ENCODE measurements around the gene SOX6. TPM values are rescaled to one million over a fixed set of nuclear protein-coding genes. Genes with fewer than 3 reads are reported as not detected.

Gene SOX6
- total RNA-seq, 1 experiment from 2014 or later = 0.21 TPM

DNA sequence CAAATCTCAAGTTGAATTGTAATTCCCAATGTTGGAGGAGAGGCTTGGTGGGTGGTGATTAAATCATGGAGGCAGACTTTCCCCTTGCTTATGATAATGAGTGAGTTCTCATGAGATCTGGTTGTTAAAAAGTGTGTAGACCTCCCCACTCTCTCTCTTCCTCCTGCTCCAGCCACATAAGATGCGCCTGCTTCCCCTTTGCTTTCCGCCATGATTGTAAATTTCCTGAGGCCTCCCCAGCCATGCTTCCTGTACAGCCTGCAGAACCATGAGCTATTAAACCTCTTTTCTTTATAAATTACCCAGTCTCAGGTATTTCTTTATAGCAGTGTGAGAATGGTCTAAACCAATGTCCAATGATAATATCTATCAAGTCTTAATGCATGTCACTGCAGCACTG, 34.2 kb downstream of the SOX6 start:
- no peak for TF ChIP-seq TCF7L2 (IDR thresholded peaks at IDR 0.05; ENCODE audit: low read depth, low read length)
- TF ChIP-seq POLR2AphosphoS5 (IDR thresholded peaks at IDR 0.05; ENCODE audit: low read depth, low read length) = no peak
- H3K4me3 ChIP-seq (ENCODE audit: low read depth in 2 of 2, low read length in 2 of 2) = no peak overlapping the region
- ATAC-seq = no peak
- no peaks in the 10 kb centered on the region for H3K4me1 ChIP-seq (ENCODE audit: control insufficient read depth, insufficient read depth, low read length)
- no TSS peak for BruUV-seq (replicated peaks)
- H3K27me3 ChIP-seq (ENCODE audit: control insufficient read depth, insufficient read depth, low read length) = no peaks in the 10 kb centered on the region
- no peak for DNase-seq (ENCODE audit: low read depth, low spot score)
- CTCF ChIA-PET = no interaction called here
- H3K36me3 ChIP-seq (ENCODE audit: control insufficient read depth, insufficient read depth, low read length) = no peaks in the 10 kb centered on the region
- H3K9me3 ChIP-seq (ENCODE audit: control insufficient read depth, insufficient read depth, low read depth, low read length) = no peaks in the 10 kb centered on the region
- no peak overlapping the region for H3K27ac ChIP-seq (ENCODE audit: low read length)
- POLR2A ChIA-PET = no interaction called here
- intact Hi-C loops (cut with micrococcal nuclease; ENCODE audit: unreplicated experiment) (no loop called here), in situ Hi-C loops (cut with HindIII; ENCODE audit: low pct_unique_long_range_greater_than_20kb, low sequenced_read_pairs) (no loop called here)

DNA sequence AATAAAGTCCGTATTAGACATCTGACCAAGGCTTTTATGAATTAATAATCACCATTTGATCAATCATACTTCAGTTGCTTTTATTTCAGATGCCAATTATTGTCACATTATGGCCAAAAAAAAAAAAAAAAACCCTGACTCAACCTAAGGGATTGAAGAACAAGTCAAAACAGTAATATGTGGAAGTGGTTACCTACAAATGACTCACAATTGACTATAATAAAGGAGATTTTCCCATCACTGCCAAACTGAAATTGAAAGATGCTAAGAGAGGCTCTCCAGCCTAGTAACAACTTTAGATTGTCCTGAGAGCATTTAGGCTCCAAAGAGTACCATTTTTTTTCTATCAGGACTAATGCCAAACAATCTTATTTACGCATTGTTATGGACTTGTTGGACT, 35.2 kb downstream of the SOX6 start:
- H3K9me3 ChIP-seq (ENCODE audit: control insufficient read depth, insufficient read depth, low read depth, low read length) = no peaks in the 10 kb centered on the region
- BruUV-seq (replicated peaks) = no TSS peak
- H3K27ac ChIP-seq (ENCODE audit: low read length) = no peak overlapping the region
- no peak for DNase-seq (ENCODE audit: low read depth, low spot score)
- H3K4me1 ChIP-seq (ENCODE audit: control insufficient read depth, insufficient read depth, low read length) = no peaks in the 10 kb centered on the region
- TF ChIP-seq POLR2AphosphoS5 (IDR thresholded peaks at IDR 0.05; ENCODE audit: low read depth, low read length) (no peak), TCF7L2 (IDR thresholded peaks at IDR 0.05; ENCODE audit: low read depth, low read length) (no peak), CTCF (IDR thresholded peaks at IDR 0.05) (no peak), REST (IDR thresholded peaks at IDR 0.05; ENCODE audit: insufficient read depth in 1 of 2, low read depth in 2 of 2, low read length in 1 of 2) (no peak), SIN3A (IDR thresholded peaks at IDR 0.05; ENCODE audit: borderline replicate concordance, insufficient read depth, low read depth, low read length) (no peak)
- POLR2A ChIA-PET = no interaction called here
- ATAC-seq = no peak
- H3K4me3 ChIP-seq (ENCODE audit: low read depth in 2 of 2, low read length in 2 of 2) = no peak overlapping the region
- in situ Hi-C loops (cut with HindIII; ENCODE audit: low pct_unique_long_range_greater_than_20kb, low sequenced_read_pairs) (no loop called here), intact Hi-C loops (cut with micrococcal nuclease; ENCODE audit: unreplicated experiment) (no loop called here)
- CTCF ChIA-PET = no interaction called here
- no peaks in the 10 kb centered on the region for H3K36me3 ChIP-seq (ENCODE audit: control insufficient read depth, insufficient read depth, low read length)
- no peaks in the 10 kb centered on the region for H3K27me3 ChIP-seq (ENCODE audit: control insufficient read depth, insufficient read depth, low read length)

DNA sequence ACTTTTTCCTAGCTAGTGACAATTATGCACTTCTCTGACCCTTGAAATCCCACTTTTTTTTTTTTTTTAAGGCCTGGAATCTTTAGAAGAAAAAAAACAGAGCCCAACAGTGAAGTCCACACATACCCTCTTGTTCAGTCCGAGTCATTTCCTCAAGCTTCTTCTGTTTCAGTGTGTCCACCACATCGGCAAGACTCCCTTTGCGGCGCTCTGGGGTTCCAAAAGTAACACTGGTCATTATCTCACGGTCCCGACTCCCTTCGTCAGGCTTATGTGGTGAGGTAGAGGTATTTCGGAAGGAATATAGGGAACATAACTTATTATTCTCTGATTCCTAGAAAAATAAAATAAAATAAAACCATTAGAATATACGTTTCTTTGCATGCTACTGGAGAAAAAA, 38.0 kb downstream of the SOX6 start:
- ChIA-PET CTCF (no interaction called here), POLR2A (no interaction called here)
- Histone ChIP-seq H3K4me1 (ENCODE audit: control insufficient read depth, insufficient read depth, low read length) (no peaks in the 10 kb centered on the region), H3K27ac (ENCODE audit: low read length) (no peak overlapping the region), H3K4me3 (ENCODE audit: low read depth in 2 of 2, low read length in 2 of 2) (no peak overlapping the region), H3K27me3 (ENCODE audit: control insufficient read depth, insufficient read depth, low read length) (no peaks in the 10 kb centered on the region), H3K36me3 (ENCODE audit: control insufficient read depth, insufficient read depth, low read length) (no peaks in the 10 kb centered on the region), H3K9me3 (ENCODE audit: control insufficient read depth, insufficient read depth, low read depth, low read length) (no peaks in the 10 kb centered on the region)
- BruUV-seq (replicated peaks) = no TSS peak
- ATAC-seq = no peak
- intact Hi-C loops (cut with micrococcal nuclease; ENCODE audit: unreplicated experiment) = no loop called here
- no peak for TF ChIP-seq TCF7L2 (IDR thresholded peaks at IDR 0.05; ENCODE audit: low read depth, low read length)
- no peak for TF ChIP-seq POLR2AphosphoS5 (IDR thresholded peaks at IDR 0.05; ENCODE audit: low read depth, low read length)
- TF ChIP-seq CTCF (IDR thresholded peaks at IDR 0.05) = no peak
- TF ChIP-seq SIN3A (IDR thresholded peaks at IDR 0.05; ENCODE audit: borderline replicate concordance, insufficient read depth, low read depth, low read length) = no peak
- no peak for TF ChIP-seq REST (IDR thresholded peaks at IDR 0.05; ENCODE audit: insufficient read depth in 1 of 2, low read depth in 2 of 2, low read length in 1 of 2)
- DNase-seq (ENCODE audit: low read depth, low spot score) = no peak
- in situ Hi-C loops (cut with HindIII; ENCODE audit: low pct_unique_long_range_greater_than_20kb, low sequenced_read_pairs) = no loop called here
